HepG2 (cell line): ENCODE results near the gene CCL22. TPM values are rescaled to one million over a fixed set of nuclear protein-coding genes. Genes with fewer than 3 reads are reported as not detected.

Experiments used
- ATAC-seq: fragments of 200-7000 bp; cut with Tn5 transposase; 3 replicates; pipeline ENCODE4 v1.9.1; 2020; ENCODE audit warnings: mild to moderate bottlenecking, moderate library complexity
- BruUV-seq: library from RNA; stranded (reverse); fragments of 400-500 nt; replicated peaks from 2 replicates; lab custom pipeline; 2021; lab: Mats Ljungman, UMichigan
- CTCF ChIA-PET: fragments of 300-600 bp; formaldehyde crosslinking; extraction: SDS; loops from one replicate; lab custom pipeline; 2021; ENCODE audit warnings: low total read pairs, inconsistent platforms, low intra/inter-chr PET ratio; lab: Yijun Ruan, JAX
- POLR2A ChIA-PET: fragments of 350-600 bp; sonication (Branson Sonifier 250); formaldehyde crosslinking; loops from one replicate; lab custom pipeline; 2020; ENCODE audit warnings: antibody characterized with exemption, inconsistent platforms; lab: Yijun Ruan, JAX
- DNase-seq: peaks from one replicate; pipeline ENCODE4 v3.0.0-alpha.2; 2015; ENCODE audit warnings: low spot score
- FAIRE-seq: peaks from 3 replicates; lab custom pipeline; 2011; peaks lifted over from hg19 to GRCh38; lab: Jason Lieb, UNC
- H2AFZ ChIP-seq: one replicate; pipeline ENCODE4 v1.6.1; 2011; ENCODE audit warnings: low read length, inconsistent platforms
- H3K27ac ChIP-seq: fragments of 300-600 bp; 3 replicates; pipeline ENCODE4 v1.8.0; 2011; ENCODE audit warnings: mixed run types, mild to moderate bottlenecking, mixed read lengths, low read length, inconsistent platforms; ENCODE audit not compliant: insufficient read depth; ENCODE audit errors: extremely low read length
- H3K27me3 ChIP-seq, 2 experiments: fragments of 200-600 bp in 1 of 2; 2 replicates in 1 of 2; 3 replicates in 1 of 2; pipeline versions ENCODE4 v1.6.0 to v1.8.0; 2011; ENCODE audit warnings: low read length in 2 of 2, mild to moderate bottlenecking in 2 of 2, moderate library complexity in 2 of 2, inconsistent platforms in 1 of 2; ENCODE audit not compliant: insufficient read depth in 2 of 2, control insufficient read depth in 1 of 2
- H3K36me3 ChIP-seq, 2 experiments: fragments of 200-600 bp in 1 of 2; replicated peaks in 1 of 2; 2 replicates in 1 of 2; 3 replicates in 1 of 2; pipeline versions ENCODE4 v1.5.1 to v1.8.0; 2011; ENCODE audit warnings: low read length in 2 of 2, inconsistent platforms in 1 of 2; ENCODE audit not compliant: insufficient read depth in 2 of 2, control insufficient read depth in 1 of 2
- H3K4me1 ChIP-seq: 2 replicates; pipeline ENCODE4 v1.5.1; 2012; ENCODE audit warnings: low read length, inconsistent platforms; ENCODE audit not compliant: insufficient read depth
- H3K4me2 ChIP-seq: 2 replicates; pipeline ENCODE4 v1.6.0; 2011; ENCODE audit warnings: low read depth, low read length, inconsistent platforms
- H3K4me3 ChIP-seq, 3 experiments: fragments of 200-600 bp in 1 of 3; sonication (generic), shearing (Covaris generic) in 1 of 3; replicated peaks in 1 of 3; 2 replicates each; pipeline ENCODE4 v1.5.1; 2011 to 2016; ENCODE audit warnings: low read length in 3 of 3, inconsistent platforms in 2 of 3, low read depth in 2 of 3, mild to moderate bottlenecking in 2 of 3, control low read depth in 1 of 3, mixed read lengths in 1 of 3; ENCODE audit not compliant: insufficient read depth in 1 of 3
- H3K79me2 ChIP-seq: one replicate; pipeline ENCODE4 v1.6.1; 2011; ENCODE audit warnings: low read length, inconsistent platforms; ENCODE audit not compliant: insufficient read depth
- H3K9ac ChIP-seq: 2 replicates; pipeline ENCODE4 v1.6.0; 2011; ENCODE audit warnings: mild to moderate bottlenecking, low read depth, low read length, inconsistent platforms; ENCODE audit not compliant: insufficient read depth
- H3K9me3 ChIP-seq: 2 replicates; pipeline ENCODE4 v1.5.1; 2012; ENCODE audit warnings: mild to moderate bottlenecking, low read length
- H4K20me1 ChIP-seq: 2 replicates; pipeline ENCODE4 v1.6.0; 2011; ENCODE audit warnings: inconsistent platforms, mild to moderate bottlenecking, low read length, moderate library complexity; ENCODE audit not compliant: insufficient read depth
- FOXA1 ChIP-seq, 2 experiments: fragments of 450-650 bp in 1 of 2; sonication (generic) in 1 of 2; formaldehyde crosslinking in 1 of 2; IDR thresholded peaks; 2 replicates each; pipeline versions ENCODE4 v1.4.0 to v1.6.1; 2016 to 2020; ENCODE audit warnings: missing genetic modification reagents in 1 of 2
- HMG20A ChIP-seq: IDR thresholded peaks from 2 replicates; pipeline ENCODE4 v1.6.1; 2016; ENCODE audit warnings: borderline replicate concordance
- PCBP1 ChIP-seq: fragments of 200-400 bp; formaldehyde crosslinking; IDR thresholded peaks from 2 replicates; pipeline ENCODE4 v1.6.1; 2017; ENCODE audit warnings: mild to moderate bottlenecking, low read depth, low read length, borderline replicate concordance
- RBM39 ChIP-seq: fragments of 200-400 bp; formaldehyde crosslinking; IDR thresholded peaks from one replicate; pipeline ENCODE4 v1.6.1; 2018; ENCODE audit warnings: antibody characterized with exemption, mild to moderate bottlenecking, low read depth, low read length; ENCODE audit not compliant: poor library complexity, severe bottlenecking
- SALL1 ChIP-seq: sonication (generic); formaldehyde crosslinking; IDR thresholded peaks from 2 replicates; pipeline ENCODE4 v1.8.0; 2022; ENCODE audit warnings: mild to moderate bottlenecking, missing genetic modification reagents
- TRIM24 ChIP-seq: sonication (generic); formaldehyde crosslinking; IDR thresholded peaks from 2 replicates; pipeline ENCODE4 v1.8.0; 2022; ENCODE audit warnings: mild to moderate bottlenecking, missing genetic modification reagents
- ZNF263 ChIP-seq: sonication (generic); formaldehyde crosslinking; IDR thresholded peaks from 2 replicates; pipeline ENCODE4 v1.4.0; 2020; ENCODE audit warnings: missing genetic modification reagents
- ZNF550 ChIP-seq: sonication (generic); formaldehyde crosslinking; IDR thresholded peaks from 2 replicates; pipeline ENCODE4 v1.4.0; 2020; ENCODE audit warnings: mild to moderate bottlenecking, missing genetic modification reagents, borderline replicate concordance
- WGBS: methylation state at CpG from one replicate; pipeline ENCODE4 v1.1.6; 2017; ENCODE audit warnings: low lambda C conversion rate; 5-methylcytosine and 5-hydroxymethylcytosine counted together
- in situ Hi-C: cut with HindIII; loops from 2 replicates; pipeline ENCODE4 v1.10.0; 2017; ENCODE audit warnings: low pct_unique_long_range_greater_than_20kb; ENCODE audit not compliant: extremely low pct_ligation_motif_present
- intact Hi-C: fragments of 100-400 bp; cut with micrococcal nuclease; formaldehyde crosslinking; loops from one replicate; pipeline ENCODE4 v1.10.0; 2022; ENCODE audit not compliant: unreplicated experiment
- polyA plus RNA-seq, 8 experiments: library from polyadenylated mRNA; depleted of rRNA in 3 of 8; stranded (reverse) in 7 of 8; unstranded in 1 of 8; fragments of >200 nt; fragmentation: Illumina TruSeq in 4 of 8; extraction: Trizol in 4 of 8; gene quantifications; 2 replicates each; pipeline versions ENCODE4 v1.2.1 to v1.2.3, GENCODE V29; 2011 to 2016; ENCODE audit warnings: low read depth in 4 of 8, missing spikeins in 1 of 8, mixed read lengths in 1 of 8; ENCODE audit not compliant: insufficient read depth in 1 of 8
- total RNA-seq, 5 experiments: library from RNA; depleted of rRNA; stranded (reverse); fragments of >200 nt; fragmentation: Illumina TruSeq; extraction: Trizol; gene quantifications; 2 replicates each; pipeline ENCODE4 v1.2.3, GENCODE V29; 2016; ENCODE audit warnings: low read depth in 1 of 5

CCL22 gene
- total and polyA plus RNA-seq, 2 of the 13 experiments (the other 11 are each of a cell fraction or from before 2014, with no cell fraction given), result not detected

DNA sequence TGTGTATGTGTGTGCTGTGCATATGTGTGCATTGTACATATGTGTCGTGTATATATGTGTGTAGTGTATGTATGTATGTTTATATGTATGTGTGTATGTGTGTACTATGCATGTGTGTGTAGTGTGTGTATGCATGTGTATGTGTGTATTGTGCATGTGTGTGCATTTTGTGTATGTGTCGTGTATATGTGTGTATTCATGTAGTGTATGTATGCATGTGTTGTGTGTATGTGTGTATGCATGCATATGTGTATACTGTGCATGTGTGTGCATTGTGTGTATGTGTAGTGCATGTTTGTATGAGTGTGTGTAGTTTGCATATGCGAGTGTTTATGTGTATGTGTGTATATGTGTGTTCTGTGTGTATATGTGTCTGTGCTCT, 30.5 kb downstream of the CCL22 start (continued):
- TF ChIP-seq FOXA1 (IDR thresholded peaks at IDR 0.05), result 0 out of 2 replicates have a peak, but pooled peaks have one; percentile 5
- no peak for TF ChIP-seq FOXA1 (CRISPR knock-in tag; IDR thresholded peaks at IDR 0.05)
- no peak for TF ChIP-seq ZNF550

DNA sequence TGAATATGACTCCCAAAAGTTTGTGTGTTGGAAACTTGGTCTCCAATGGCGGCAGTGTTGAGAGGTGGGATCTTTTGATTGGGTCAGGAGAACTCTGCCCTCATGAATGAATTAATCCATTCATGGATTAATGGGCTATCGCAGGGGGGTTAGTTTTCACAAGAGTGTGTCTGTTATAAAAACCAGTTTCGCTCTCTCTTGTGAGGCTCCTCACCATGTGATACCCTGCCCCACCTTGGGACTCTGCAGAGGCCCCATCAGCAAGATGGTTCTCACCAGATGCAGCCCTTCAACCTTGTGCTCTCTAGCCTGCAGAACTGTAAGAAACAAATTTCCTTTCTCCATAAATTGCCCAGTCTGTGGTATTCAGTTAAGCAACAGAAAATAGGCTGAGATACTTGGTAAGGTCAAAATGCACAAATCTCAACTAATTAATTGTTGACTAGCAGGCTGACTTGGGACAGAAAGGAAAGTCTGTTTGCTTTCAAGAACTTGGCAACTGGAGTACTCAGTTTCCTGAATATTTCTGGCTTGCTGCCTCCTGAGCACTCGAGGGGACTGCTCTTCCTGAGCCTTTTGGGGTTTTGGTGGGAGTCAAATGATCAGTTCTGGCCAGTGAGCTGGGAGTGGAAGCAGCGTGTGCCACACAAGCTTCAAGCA, 32.2 kb downstream of the CCL22 start:
- DNase-seq, result no peak
- Histone ChIP-seq H3K27me3 (peaks cover 4 to 12% of the 10 kb centered on the region in 2 experiments; a peak in 4 of 5 replicates), H3K9ac (no peak overlapping the region), H3K4me2 (no peak overlapping the region), H3K79me2 (no peaks in the 10 kb centered on the region), H2AFZ (no peak overlapping the region), H3K4me3 (no peak overlapping the region), H3K27ac (no peak overlapping the region), H4K20me1 (no peaks in the 10 kb centered on the region), H3K9me3 (no peaks in the 10 kb centered on the region), H3K36me3 (no peaks in the 10 kb centered on the region), H3K4me1 (peaks cover 32% of the 10 kb centered on the region; the same call in 1 of the 2 replicates)
- in situ Hi-C loops (no loop called here), intact Hi-C loops (no loop called here)
- ATAC-seq, result no peak
- no peak for FAIRE-seq
- BruUV-seq, result no TSS peak
- CTCF ChIA-PET, result no interaction called here
- POLR2A ChIA-PET, result interaction anchor here (3.0 kb wide), 1 partner anchor 18 kb away, joined by 9 read pairs; the partner anchor contains the start of gene CX3CL1
- no peak for TF ChIP-seq SALL1 (CRISPR knock-in tag)
- no peak for TF ChIP-seq ZNF263
- TF ChIP-seq RBM39, result no peak
- TF ChIP-seq PCBP1, result no peak
- TF ChIP-seq TRIM24, result no peak
- no peak for TF ChIP-seq HMG20A (CRISPR knock-in tag)
- WGBS, result 62% methylated on average over 4 of the region's 5 CpGs
